GM06990 (cell line): ENCODE results near the gene NOXA1.

ENCODE experiments used
- DNase-seq: peaks from one replicate; pipeline ENCODE4 v3.0.0-alpha.2; 2011; ENCODE audit not compliant: insufficient read length; ENCODE audit errors: extremely low read depth
- H3K27me3 ChIP-seq: replicated peaks from 2 replicates; pipeline ENCODE4 v1.6.0; 2011; ENCODE audit warnings: low read length; ENCODE audit not compliant: control insufficient read depth, insufficient read depth
- H3K36me3 ChIP-seq: 2 replicates; pipeline ENCODE4 v1.5.1; 2011; ENCODE audit warnings: low read length; ENCODE audit not compliant: control insufficient read depth, insufficient read depth
- H3K4me3 ChIP-seq: replicated peaks from 2 replicates; pipeline ENCODE4 v1.5.1; 2011; ENCODE audit warnings: low read depth, mild to moderate bottlenecking, control low read depth, low read length
- CTCF ChIP-seq: IDR thresholded peaks from 2 replicates; pipeline ENCODE4 v1.5.1; 2011; ENCODE audit warnings: low read length, control low read depth, mild to moderate bottlenecking, inconsistent platforms; ENCODE audit not compliant: insufficient read depth, poor library complexity, severe bottlenecking

NOXA1 gene

DNA sequence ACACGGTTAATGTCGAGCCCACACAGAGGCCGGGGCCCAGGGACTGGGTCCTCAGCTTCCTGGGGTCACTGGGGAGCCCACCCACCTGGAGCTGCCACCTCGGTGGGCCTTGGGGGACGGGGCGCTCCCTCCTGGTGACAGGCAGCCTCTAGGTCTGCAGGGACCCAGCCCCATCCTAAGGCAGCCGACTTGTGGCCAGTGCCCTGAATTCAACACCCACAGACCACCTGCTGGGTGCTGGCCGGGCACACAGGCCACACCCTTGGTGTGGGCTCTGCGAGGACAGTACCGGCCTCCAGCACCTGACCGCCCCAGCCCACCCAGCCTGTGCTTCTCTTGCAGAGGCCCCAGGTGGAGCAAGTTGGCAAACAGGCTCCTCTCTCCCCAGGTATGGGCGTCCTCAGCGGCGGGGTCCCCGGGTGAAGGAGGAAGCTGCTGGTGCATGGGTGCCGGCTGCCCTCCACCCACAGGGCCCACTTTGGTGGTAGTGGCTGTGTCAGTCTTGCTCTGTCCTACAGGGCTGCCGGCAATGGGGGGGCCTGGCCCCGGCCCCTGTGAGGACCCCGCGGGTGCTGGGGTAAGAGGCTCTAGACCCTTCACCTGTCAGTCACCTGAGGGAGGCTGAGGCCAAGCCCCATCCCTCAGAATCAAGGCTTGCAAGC, 9.6 kb downstream of the NOXA1 start:
- no peak for DNase-seq
- H3K4me3 ChIP-seq: no peak overlapping the region
- TF ChIP-seq CTCF: no peak
- no peaks in the 10 kb centered on the region; the same call in 1 of the 2 replicates for H3K27me3 ChIP-seq
- H3K36me3 ChIP-seq: no peaks in the 10 kb centered on the region

- no peak for DNase-seq
- TF ChIP-seq CTCF: no peak
- Histone ChIP-seq H3K27me3 (no peaks in the 10 kb centered on the region; the same call in 1 of the 2 replicates), H3K36me3 (no peaks in the 10 kb centered on the region), H3K4me3 (no peak overlapping the region)
These were observed 10.2 kb downstream of the NOXA1 start for GRCh38 chr9:137433349-137433915.

DNA sequence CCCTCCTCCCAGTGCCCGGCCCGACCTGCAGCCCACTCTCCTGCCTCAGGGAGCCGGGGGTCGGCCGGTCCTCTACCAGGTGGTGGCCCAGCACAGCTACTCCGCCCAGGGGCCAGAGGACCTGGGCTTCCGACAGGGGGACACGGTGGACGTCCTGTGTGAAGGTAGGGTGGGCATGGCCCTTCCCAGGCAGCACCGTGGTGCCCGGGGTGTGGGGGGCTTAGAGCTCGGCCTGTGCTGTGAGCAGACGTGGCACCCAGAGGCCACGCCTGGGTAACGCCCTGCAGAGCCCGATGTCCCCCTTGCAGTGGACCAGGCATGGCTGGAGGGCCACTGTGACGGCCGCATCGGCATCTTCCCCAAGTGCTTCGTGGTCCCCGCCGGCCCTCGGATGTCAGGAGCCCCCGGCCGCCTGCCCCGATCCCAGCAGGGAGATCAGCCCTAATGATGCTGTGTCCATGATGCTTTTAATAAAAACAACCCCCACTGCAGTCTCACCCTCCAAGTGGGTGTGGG, 10.8 kb downstream of the NOXA1 start:
- H3K4me3 ChIP-seq: no peak overlapping the region
- no peak for TF ChIP-seq CTCF
- DNase-seq: no peak
- H3K36me3 ChIP-seq: no peaks in the 10 kb centered on the region
- no peaks in the 10 kb centered on the region; the same call in 1 of the 2 replicates for H3K27me3 ChIP-seq

- no peak for DNase-seq
- Histone ChIP-seq H3K36me3 (no peaks in the 10 kb centered on the region), H3K4me3 (no peak overlapping the region), H3K27me3 (no peaks in the 10 kb centered on the region; the same call in 1 of the 2 replicates)
- TF ChIP-seq CTCF: no peak
These were observed 11.5 kb downstream of the NOXA1 start for GRCh38 chr9:137434498-137435380.

DNA sequence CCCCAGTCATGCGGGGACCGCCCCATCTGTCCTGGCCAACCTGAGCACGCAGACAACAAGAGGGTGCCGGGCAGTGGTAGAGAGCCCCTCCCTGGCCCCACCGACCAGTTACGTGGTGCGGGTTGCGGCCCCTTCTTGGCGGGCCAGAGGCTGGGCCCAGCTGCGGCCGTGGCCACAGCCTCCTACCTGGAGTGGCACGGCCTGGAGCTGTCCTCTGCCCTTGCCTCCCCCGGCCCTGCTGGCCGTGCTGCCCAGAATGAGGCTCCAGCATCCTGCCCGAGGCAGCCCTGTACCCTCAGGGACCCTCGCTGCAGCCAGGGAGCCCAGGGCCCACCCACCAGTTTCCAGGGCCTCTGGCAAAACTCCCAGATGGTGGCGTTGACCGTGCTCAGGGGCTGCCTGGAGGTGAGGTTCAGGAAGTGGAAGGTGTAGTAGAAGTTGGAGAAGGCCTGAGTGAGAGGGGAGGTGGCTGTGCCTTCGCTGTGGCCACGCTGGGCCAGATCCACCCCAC, 12.2 kb downstream of the NOXA1 start:
- Histone ChIP-seq H3K27me3 (no peaks in the 10 kb centered on the region; the same call in 1 of the 2 replicates), H3K36me3 (no peaks in the 10 kb centered on the region), H3K4me3 (no peak overlapping the region)
- no peak for DNase-seq
- no peak for TF ChIP-seq CTCF
